DMS 273 treated with DMSO at 0.1 percent for 48 hours (cell line): ENCODE results near the gene PMF1.
"Not testable (repeated sequence)": the region's sequence is repeated elsewhere in the genome, so short reads cannot be mapped to it uniquely, and the experiment has no call there.

Source experiments
- DNase-seq: peaks from one replicate; lab custom pipeline; 2025; lab: John Stamatoyannopoulos, UW

PMF1 gene

GRCh38 chr1:156212833-156213643 is at the start of gene PMF1:
TSS of gene PMF1 (plus strand) at chr1:156213007. CDS start at chr1:156213016, 9 bp downstream.
- peak; percentile 95 for DNase-seq

GRCh38 chr1:156163712-156164111 is 49.1 kb upstream of the PMF1 start:
- DNase-seq: no peak

GRCh38 chr1:156164125-156164831 is 48.5 kb upstream of the PMF1 start:
- no peak for DNase-seq

- DNase-seq: no peak
These were observed 47.7 kb upstream of the PMF1 start for GRCh38 chr1:156165083-156165482.

- no peak for DNase-seq
These were observed 45.3 kb upstream of the PMF1 start for GRCh38 chr1:156167536-156167935.

- no peak for DNase-seq
These were observed 39.9 kb upstream of the PMF1 start for GRCh38 chr1:156172696-156173470.

- no peak for DNase-seq
These were observed 36.1 kb upstream of the PMF1 start for GRCh38 chr1:156176610-156177210.

GRCh38 chr1:156177919-156178654 is 34.7 kb upstream of the PMF1 start:
- DNase-seq: no peak

GRCh38 chr1:156180471-156180870 is 32.3 kb upstream of the PMF1 start:
- no peak for DNase-seq

- not testable (repeated sequence) for DNase-seq
These were observed 31.3 kb upstream of the PMF1 start for GRCh38 chr1:156181391-156181924.

- not testable (repeated sequence) for DNase-seq
These were observed 30.6 kb upstream of the PMF1 start for GRCh38 chr1:156182010-156182779.

GRCh38 chr1:156186347-156187177 is 26.2 kb upstream of the PMF1 start:
- not testable (repeated sequence) for DNase-seq

GRCh38 chr1:156190265-156190664 is 22.5 kb upstream of the PMF1 start:
- not testable (repeated sequence) for DNase-seq

GRCh38 chr1:156191292-156191964 is 21.4 kb upstream of the PMF1 start:
- no peak for DNase-seq

- no peak for DNase-seq
These were observed 19.7 kb upstream of the PMF1 start for GRCh38 chr1:156193208-156193487.

- peak; percentile 99 for DNase-seq
These were observed 19.1 kb upstream of the PMF1 start, which contains the start of gene SLC25A44 for GRCh38 chr1:156193488-156194299. TSS of gene SLC25A44 (plus strand) at chr1:156194104. CDS start at chr1:156199848, 5,744 bp downstream.

GRCh38 chr1:156194300-156194652 is 18.5 kb upstream of the PMF1 start:
- no peak for DNase-seq

GRCh38 chr1:156195853-156196252 is 17.0 kb upstream of the PMF1 start:
- DNase-seq: no peak
